Measurements from ENCODE around the gene POT1.
"Not testable (repeated sequence)": the region's sequence is repeated elsewhere in the genome, so short reads cannot be mapped to it uniquely, and the experiment has no call there.

Gene POT1, protein sequence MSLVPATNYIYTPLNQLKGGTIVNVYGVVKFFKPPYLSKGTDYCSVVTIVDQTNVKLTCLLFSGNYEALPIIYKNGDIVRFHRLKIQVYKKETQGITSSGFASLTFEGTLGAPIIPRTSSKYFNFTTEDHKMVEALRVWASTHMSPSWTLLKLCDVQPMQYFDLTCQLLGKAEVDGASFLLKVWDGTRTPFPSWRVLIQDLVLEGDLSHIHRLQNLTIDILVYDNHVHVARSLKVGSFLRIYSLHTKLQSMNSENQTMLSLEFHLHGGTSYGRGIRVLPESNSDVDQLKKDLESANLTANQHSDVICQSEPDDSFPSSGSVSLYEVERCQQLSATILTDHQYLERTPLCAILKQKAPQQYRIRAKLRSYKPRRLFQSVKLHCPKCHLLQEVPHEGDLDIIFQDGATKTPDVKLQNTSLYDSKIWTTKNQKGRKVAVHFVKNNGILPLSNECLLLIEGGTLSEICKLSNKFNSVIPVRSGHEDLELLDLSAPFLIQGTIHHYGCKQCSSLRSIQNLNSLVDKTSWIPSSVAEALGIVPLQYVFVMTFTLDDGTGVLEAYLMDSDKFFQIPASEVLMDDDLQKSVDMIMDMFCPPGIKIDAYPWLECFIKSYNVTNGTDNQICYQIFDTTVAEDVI

DNA sequence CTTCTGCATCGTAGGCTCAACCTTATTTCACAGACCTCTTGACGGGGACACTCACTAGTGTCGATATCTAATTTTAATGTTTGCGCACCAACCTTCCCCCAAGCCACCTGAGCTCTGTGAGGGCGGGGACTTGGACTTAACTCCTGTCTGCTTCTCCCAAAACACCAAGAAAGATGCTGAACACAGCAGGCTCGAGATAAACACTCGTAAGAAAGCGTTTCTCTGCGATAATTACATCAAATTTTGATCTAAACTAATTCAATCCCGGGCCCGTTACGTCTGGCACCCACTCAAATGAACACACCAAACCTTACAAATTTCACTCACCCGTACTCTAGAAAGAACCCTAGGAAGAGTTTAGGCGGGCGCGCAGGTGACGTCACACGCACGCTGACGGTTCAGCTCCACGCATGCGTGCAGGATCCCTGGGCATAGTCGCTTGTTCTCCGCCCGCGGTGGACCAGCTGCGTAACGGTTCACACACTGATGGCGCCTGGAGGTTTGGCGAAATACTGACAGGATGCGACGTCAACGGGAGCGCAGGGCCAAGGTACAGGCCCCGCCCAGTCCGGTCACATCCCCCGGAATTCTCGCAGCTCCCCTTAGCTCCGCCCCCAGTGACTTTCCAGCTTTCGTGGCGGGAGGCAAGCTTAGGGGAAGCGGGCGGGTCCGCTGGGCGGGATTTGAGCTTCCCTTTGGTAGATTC lies at the start of gene POT1:
POT1 (minus strand) TSS at position 359 of the 706 bp plus-strand sequence. CDS start 32,652 bp downstream, outside the sequence.
- peak; percentile 96 for DNase-seq (ENCODE audit: low read depth)

- not testable (repeated sequence) for DNase-seq (ENCODE audit: low read depth)
Observed at GRCh38 chr7:124975131-124975530, 45.5 kb upstream of the POT1 start.

- no peak for DNase-seq (ENCODE audit: low read depth)
Observed at GRCh38 chr7:124965553-124965952, 35.9 kb upstream of the POT1 start.

DNA sequence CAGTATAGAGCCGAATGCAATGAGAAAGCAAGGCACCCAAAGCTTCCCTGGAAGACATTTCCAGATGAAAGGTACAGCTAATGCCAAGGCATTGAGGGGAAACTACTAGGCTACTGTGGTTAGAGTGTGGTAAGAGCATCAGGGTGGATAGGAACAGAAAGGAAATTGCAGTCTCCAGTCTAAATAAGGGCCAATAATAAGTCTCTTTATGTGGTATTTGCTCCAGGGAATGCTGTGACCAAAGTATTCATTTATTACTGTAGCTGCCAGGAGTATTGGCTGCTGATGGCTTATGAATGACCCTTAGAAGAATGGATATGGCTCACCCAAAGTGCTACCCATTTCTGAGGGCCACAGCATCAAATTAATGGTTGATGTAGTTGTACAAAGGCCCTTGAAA lies 30.1 kb upstream of the POT1 start:
- no peak for DNase-seq (ENCODE audit: low read depth)

GRCh38 chr7:124957952-124958351 lies 28.3 kb upstream of the POT1 start:
- not testable (repeated sequence) for DNase-seq (ENCODE audit: low read depth)

DNA sequence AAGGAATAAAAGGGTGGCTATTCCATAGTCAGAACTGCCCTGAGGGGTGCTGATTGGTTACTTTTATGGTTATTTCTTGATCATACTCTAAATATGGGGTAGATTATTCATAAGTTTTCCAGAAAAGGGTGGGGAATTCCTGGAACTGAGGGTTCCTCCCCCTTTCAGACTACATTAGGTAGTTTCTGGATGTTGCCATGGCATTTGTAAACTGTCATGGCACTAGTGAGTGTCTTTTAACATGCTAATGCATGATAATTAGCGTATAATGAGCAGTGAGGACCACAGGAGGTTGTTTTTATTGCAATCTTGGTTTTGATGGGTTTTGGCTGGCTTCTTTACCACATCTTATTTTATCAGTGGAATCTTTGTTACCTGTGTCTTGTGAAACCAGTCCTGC lies 26.5 kb upstream of the POT1 start:
- no peak for DNase-seq (ENCODE audit: low read depth)

DNA sequence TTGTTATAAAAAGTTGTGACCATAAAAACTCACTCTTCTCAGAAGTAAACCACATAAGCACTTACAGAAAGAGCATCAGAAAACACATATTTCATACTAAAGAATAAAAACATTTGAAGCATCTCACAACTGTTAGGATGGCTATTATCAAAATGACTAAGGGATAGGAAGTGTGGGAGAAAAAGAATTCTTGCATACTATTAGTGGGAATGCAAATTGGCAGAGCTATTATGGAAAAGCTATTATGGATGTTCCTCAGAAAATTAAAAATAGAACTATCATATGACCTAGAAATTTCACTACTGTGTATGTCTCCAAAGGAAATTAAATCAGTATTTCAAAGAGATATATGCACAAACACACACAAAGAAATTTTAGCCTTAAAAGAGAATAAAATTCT lies 25.2 kb upstream of the POT1 start:
- no peak for DNase-seq (ENCODE audit: low read depth)

GRCh38 chr7:124945680-124946079 lies 16.1 kb upstream of the POT1 start:
- no peak for DNase-seq (ENCODE audit: low read depth)

DNA sequence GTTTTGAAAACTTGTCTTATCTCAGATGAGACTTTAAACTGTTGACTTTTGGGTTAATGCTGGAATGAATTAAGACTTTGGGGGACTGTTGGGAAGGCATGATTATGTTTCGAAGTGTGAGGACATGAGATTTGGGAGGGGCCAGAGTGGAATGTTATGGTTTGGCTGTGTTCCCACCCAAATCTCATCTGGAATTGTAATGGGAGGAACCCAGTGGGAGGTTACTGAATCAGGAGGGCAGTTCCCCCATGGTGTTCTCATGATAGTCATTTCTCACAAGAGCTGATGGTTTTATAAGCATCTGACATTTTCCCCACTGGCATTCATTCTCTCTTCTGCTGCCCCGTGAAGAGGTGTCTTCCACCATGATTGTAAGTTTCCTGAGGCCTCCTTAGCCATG lies 13.8 kb upstream of the POT1 start:
- DNase-seq (ENCODE audit: low read depth) = no peak

- DNase-seq (ENCODE audit: low read depth) = no peak
Observed at GRCh38 chr7:124942399-124942798, 12.8 kb upstream of the POT1 start.

DNA sequence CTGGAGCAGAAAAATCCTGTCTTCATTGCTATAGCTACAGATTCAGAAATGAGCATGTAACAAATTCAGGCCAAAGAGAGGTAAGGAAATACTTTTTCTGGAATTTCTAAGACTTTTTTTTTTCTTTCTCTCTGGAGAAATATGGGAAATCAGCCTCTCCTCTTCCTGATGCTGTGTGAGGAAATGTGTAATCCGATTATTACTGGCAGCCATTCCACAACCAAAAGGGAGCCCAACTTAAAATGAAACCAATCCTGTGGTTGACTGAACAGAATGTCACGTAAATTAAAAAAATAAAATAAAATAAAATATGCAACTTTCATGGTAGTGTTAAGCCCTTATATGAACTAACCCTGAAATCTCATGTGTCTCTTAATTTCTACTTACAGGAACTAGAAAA lies 10.7 kb upstream of the POT1 start:
- no peak for DNase-seq (ENCODE audit: low read depth)

GRCh38 chr7:124938128-124938527 lies 8.5 kb upstream of the POT1 start:
- DNase-seq (ENCODE audit: low read depth) = no peak

DNA sequence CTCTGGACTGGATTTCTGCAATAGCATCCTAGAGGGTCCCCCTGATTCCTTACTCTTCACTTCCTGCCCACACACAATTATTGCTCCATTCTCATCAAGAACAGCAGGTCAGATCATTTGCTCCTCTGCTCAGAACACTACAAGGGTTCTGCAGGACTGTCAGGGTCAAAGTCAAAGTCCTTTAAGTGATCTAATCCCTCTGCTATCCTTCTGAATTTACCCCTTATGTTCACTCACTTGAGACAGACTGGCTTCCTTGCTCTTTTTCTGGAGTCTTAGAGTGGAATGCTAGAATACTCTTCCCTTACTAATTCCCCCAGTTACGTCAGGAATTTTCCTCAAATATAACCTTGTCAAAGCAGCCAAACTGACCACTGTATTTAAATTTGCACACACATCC lies 7.5 kb upstream of the POT1 start:
- no peak for DNase-seq (ENCODE audit: low read depth)

DNA sequence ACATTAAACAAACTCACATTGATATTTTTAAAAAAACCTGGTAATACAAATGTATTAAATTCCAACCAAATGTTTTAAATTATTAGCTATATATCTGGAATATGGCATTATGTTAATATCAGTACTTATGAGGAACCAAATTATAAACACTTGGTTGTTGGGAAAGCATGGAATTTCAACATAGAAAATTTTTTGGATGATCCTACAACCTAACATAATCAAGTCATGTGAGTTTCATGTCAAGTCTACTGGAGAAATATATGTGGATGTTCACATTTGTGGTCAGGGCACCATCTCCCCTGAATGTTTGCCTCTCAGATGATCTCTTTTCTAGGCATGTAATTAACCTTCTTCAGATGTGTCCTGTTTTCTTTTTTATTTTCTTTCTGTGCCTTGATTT lies 5.2 kb upstream of the POT1 start:
- no peak for DNase-seq (ENCODE audit: low read depth)

- no peak for DNase-seq (ENCODE audit: low read depth)
Observed at GRCh38 chr7:124930655-124931597, 1.3 kb upstream of the POT1 start.

DNA sequence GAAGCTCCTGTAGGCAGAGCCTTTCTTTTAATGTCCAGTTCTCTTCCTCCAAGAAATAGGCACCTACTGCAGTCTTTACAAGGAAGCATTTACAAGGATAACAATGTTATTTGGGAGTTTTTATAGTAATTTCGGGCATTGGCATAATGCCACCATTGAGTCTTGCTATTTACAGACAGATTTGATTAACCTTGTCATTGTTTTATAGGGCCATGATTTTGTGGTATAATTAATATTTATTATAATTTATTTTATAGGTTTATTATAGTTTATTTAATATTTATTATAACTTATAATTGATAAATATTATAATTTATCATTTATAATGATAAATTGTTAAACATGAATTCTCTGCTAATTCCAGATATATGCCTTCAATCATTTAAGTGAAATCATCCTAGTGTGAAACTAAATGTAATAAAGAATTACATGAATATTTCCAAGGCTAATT lies 573 bp upstream of the POT1 start:
- no peak for DNase-seq (ENCODE audit: low read depth)

DNA sequence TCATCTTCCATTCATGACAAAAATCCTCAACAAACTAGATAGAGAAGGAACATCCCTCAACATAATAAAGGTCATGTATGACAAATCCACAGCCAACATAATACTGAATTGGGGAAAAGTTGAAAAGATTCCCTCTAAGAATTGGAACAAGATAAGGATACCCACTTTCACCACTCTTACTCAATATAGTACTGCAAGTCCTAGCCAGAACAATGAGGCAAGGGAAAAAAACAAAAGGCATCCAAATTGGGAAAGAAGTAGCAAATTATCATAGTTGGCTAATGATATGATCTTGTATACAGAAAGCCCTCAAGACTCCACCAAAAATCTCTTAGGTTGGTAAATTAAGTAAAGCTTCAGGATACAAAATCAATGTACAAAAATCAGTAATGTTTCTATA lies 4.7 kb downstream of the POT1 start:
- DNase-seq (ENCODE audit: low read depth) = no peak

DNA sequence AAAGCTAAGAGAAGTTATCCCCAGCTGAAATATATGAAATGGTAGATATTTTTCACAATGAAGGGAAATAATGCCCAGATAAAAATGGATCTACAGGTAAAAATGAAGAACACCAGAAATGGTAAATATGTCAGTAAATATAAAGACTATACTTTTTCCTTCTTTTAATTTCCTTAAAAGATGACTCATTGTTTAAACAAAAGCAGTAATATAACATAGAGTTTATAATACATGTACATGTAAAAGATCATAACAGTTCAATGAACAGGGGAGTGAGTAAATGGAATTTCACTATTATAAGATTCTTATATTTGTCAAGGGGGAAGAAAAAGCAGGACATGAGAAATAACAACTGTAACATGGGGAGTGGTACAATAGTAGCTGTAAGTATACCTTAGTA lies 7.4 kb downstream of the POT1 start:
- no peak for DNase-seq (ENCODE audit: low read depth)

GRCh38 chr7:124919841-124920240 lies 9.8 kb downstream of the POT1 start:
- DNase-seq (ENCODE audit: low read depth) = no peak

DNA sequence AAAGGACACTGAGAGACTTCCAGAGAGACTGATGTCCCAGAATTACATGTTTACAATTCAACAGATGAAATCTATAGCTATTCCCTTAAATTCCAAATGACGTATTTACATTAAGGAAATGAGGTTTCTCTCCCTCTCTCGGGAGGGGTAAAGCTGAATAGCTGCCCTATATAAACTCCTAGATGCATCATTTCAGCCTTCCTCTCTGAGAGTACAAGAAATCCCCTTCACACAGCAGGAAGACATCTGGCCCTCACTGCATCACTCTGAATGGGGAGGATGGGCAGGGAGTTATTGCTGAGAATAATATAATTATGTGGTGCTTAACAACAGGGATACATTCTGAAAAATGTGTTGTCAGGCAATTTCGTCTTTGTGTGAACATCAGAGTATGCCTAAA lies 11.0 kb downstream of the POT1 start:
- DNase-seq (ENCODE audit: low read depth) = no peak

DNA sequence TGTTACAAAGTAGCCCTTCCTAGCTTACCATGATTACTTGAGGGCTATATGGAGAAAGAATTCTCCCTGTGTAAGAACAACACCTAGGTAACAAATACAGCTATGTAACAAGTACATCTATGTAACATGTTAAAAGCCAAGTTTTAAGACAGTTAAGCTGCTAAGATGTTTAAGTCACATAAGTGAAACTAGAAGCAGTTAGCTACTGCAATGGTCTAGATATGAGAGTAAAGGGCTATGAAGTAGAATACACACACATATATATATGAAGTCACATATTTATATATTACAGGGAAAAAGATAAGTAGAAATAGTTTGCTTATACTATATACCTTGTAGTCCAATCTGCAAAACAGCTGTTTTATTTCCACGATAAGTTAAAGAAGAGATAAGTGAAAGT lies 14.4 kb downstream of the POT1 start:
- DNase-seq (ENCODE audit: low read depth) = no peak

DNA sequence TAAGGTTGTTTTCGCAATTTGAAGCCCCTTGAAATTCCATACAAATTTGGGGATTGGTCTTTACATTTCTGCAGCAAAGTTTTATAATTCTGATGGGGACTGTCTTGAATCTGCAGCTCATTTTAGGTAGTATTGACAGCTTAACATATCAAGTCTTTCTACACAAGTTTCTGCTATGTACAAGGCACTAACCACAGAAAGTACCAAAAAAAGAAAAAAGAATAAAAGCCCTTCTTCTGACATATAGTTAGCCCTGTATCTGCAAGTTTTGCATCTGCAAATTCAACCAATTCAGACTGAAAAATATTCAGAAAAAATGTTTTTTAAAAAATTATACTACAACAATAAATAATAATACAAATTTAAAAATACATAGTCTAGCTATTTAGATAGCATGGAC lies 15.3 kb downstream of the POT1 start:
- DNase-seq (ENCODE audit: low read depth) = no peak
